ENCODE measurements around the gene RSPO1. TPM values are rescaled to one million over a fixed set of nuclear protein-coding genes. Genes with fewer than 3 reads are reported as not detected.

The RSPO1 gene
- total and polyA plus RNA-seq, 10 of the 15 experiments (the other 5 are each of a cell fraction or from before 2014, with no cell fraction given): not detected

GRCh38 chr1:37601441-37601840 is 33.3 kb downstream of the RSPO1 start:
- no peak for TF ChIP-seq POLR2A (IDR thresholded peaks at IDR 0.05; ENCODE audit: low read depth, low read length)
- TF ChIP-seq RCOR1 (conservative IDR thresholded peaks at IDR 0.05; ENCODE audit: low read depth, low read length): no peak
- no peak for TF ChIP-seq PAX5 (IDR thresholded peaks at IDR 0.05; ENCODE audit: borderline replicate concordance, low read depth, low read length)
- TF ChIP-seq ZBED1 (IDR thresholded peaks at IDR 0.05; ENCODE audit: borderline replicate concordance): no peak
- no peak for TF ChIP-seq ZZZ3 (IDR thresholded peaks at IDR 0.05; ENCODE audit: control insufficient read depth, insufficient read length, low read depth)
- no peak for TF ChIP-seq ZNF274 (IDR thresholded peaks at IDR 0.05; ENCODE audit: insufficient read depth, insufficient read length)
- H2AFZ ChIP-seq (ENCODE audit: control insufficient read depth, low read depth, low read length): no peak overlapping the region
- ChIA-PET RAD21 (ENCODE audit: unreplicated experiment) (interaction anchor here (1.6 to 7.9 kb wide), 3 partner anchors 75 to 87 kb away, joined by 3 to 105 read pairs (median 31); no protein-coding TSS in a partner anchor), SMC1A (ENCODE audit: uncharacterized antibody, unreplicated experiment) (interaction anchor here (1.2 to 14.3 kb wide), 2 partner anchors 78 to 89 kb away, joined by 3 to 245 read pairs; a partner anchor contains a TSS), CTCF (interaction anchor here (0.6 to 17.5 kb wide), 6 partner anchors 10 to 147 kb away, joined by 3 to 521 read pairs (median 4); partner anchors contain the start of gene CDCA8), POLR2A (no interaction called here)
- H3K9me3 ChIP-seq (replicated peaks; ENCODE audit: control insufficient read depth, insufficient read depth, low read length): no peaks in the 10 kb centered on the region
- no peak overlapping the region for H3K27ac ChIP-seq (ENCODE audit: control insufficient read depth, insufficient read depth)
- H3K79me2 ChIP-seq (ENCODE audit: control insufficient read depth, insufficient read depth, low read length): no peaks in the 10 kb centered on the region
- no peaks in the 10 kb centered on the region for H4K20me1 ChIP-seq (ENCODE audit: control insufficient read depth, insufficient read depth)
- H3K27me3 ChIP-seq (replicated peaks in 1 of 2; ENCODE audit: control insufficient read depth in 2 of 2, insufficient read depth in 2 of 2, low read length in 1 of 2): no peaks in the 10 kb centered on the region
- no peak for FAIRE-seq
- intact Hi-C loops (cut with micrococcal nuclease; ENCODE audit: unreplicated experiment): no loop called here
- H3K4me1 ChIP-seq (ENCODE audit: control insufficient read depth, insufficient read depth, low read length): no peaks in the 10 kb centered on the region
- in situ Hi-C loops (cut with MboI): no loop called here
- no peak overlapping the region for H3K4me2 ChIP-seq (ENCODE audit: control insufficient read depth, insufficient read depth)
- H3K36me3 ChIP-seq (ENCODE audit: control insufficient read depth in 2 of 2, insufficient read depth in 2 of 2, low read length in 1 of 2): no peaks in the 10 kb centered on the region
- no peak for DNase-seq (ENCODE audit: low read depth, low spot score)
- no peak overlapping the region for H3K4me3 ChIP-seq
- BruUV-seq (replicated peaks): no TSS peak
- no peak overlapping the region for H3K9ac ChIP-seq (ENCODE audit: control insufficient read depth, insufficient read depth, low read length)
- ATAC-seq: no peak

GRCh38 chr1:37599940-37600339 is 34.8 kb downstream of the RSPO1 start:
- Histone ChIP-seq H3K4me3 (no peak overlapping the region), H3K36me3 (ENCODE audit: control insufficient read depth in 2 of 2, insufficient read depth in 2 of 2, low read length in 1 of 2) (no peaks in the 10 kb centered on the region), H3K9me3 (replicated peaks; ENCODE audit: control insufficient read depth, insufficient read depth, low read length) (no peaks in the 10 kb centered on the region), H3K4me2 (ENCODE audit: control insufficient read depth, insufficient read depth) (no peak overlapping the region), H3K9ac (ENCODE audit: control insufficient read depth, insufficient read depth, low read length) (no peak overlapping the region), H3K27ac (ENCODE audit: control insufficient read depth, insufficient read depth) (no peak overlapping the region), H4K20me1 (ENCODE audit: control insufficient read depth, insufficient read depth) (no peaks in the 10 kb centered on the region), H3K79me2 (ENCODE audit: control insufficient read depth, insufficient read depth, low read length) (peaks cover 8% of the 10 kb centered on the region), H3K27me3 (replicated peaks in 1 of 2; ENCODE audit: control insufficient read depth in 2 of 2, insufficient read depth in 2 of 2, low read length in 1 of 2) (no peaks in the 10 kb centered on the region), H3K4me1 (ENCODE audit: control insufficient read depth, insufficient read depth, low read length) (no peaks in the 10 kb centered on the region), H2AFZ (ENCODE audit: control insufficient read depth, low read depth, low read length) (no peak overlapping the region)
- CTCF ChIA-PET: interaction anchor here (1.1 to 17.5 kb wide), 2 partner anchors 83 to 94 kb away, joined by 3 to 521 read pairs; partner anchors contain the start of gene CDCA8
- BruUV-seq (replicated peaks): no TSS peak
- intact Hi-C loops (cut with micrococcal nuclease; ENCODE audit: unreplicated experiment): loop anchor here (5.0 kb wide), 1 partner anchor 128 kb away; the partner anchor contains the start of gene ZC3H12A
- in situ Hi-C loops (cut with MboI): loop anchor here (25.0 kb wide), 1 partner anchor 387 kb away; the partner anchor contains the start of gene SF3A3
- FAIRE-seq (no peak), ATAC-seq (no peak), DNase-seq (ENCODE audit: low read depth, low spot score) (no peak)
- SMC1A ChIA-PET (ENCODE audit: uncharacterized antibody, unreplicated experiment): interaction anchor here (14.3 kb wide), 1 partner anchor 80 kb away, joined by 245 read pairs; no protein-coding TSS in a partner anchor
- POLR2A ChIA-PET: no interaction called here
- WGBS (ENCODE audit: insufficient coverage, insufficient replicate concordance, low lambda C conversion rate, missing lambda C conversion rate): 62% methylated on average over 5 of the region's 5 CpGs
- RAD21 ChIA-PET (ENCODE audit: unreplicated experiment): interaction anchor here (1.6 to 7.9 kb wide), 2 partner anchors 83 to 89 kb away, joined by 3 to 105 read pairs; no protein-coding TSS in a partner anchor
- TF ChIP-seq KDM1A (IDR thresholded peaks at IDR 0.05; ENCODE audit: borderline replicate concordance) (no peak), SMAD1 (IDR thresholded peaks at IDR 0.05; ENCODE audit: low read depth, partially characterized antibody) (no peak), HDGF (IDR thresholded peaks at IDR 0.05) (no peak), MTA3 (IDR thresholded peaks at IDR 0.05; ENCODE audit: borderline replicate concordance, low read length) (no peak), RB1 (IDR thresholded peaks at IDR 0.05; ENCODE audit: borderline replicate concordance) (no peak), BCL11A (IDR thresholded peaks at IDR 0.05; ENCODE audit: low read depth, low read length) (no peak), EGR1 (IDR thresholded peaks at IDR 0.05; ENCODE audit: borderline replicate concordance in 1 of 2, low read depth in 2 of 2, low read length in 2 of 2) (no peak), ZNF207 (IDR thresholded peaks at IDR 0.05; ENCODE audit: borderline replicate concordance) (no peak), SIX5 (IDR thresholded peaks at IDR 0.05; ENCODE audit: low read depth, low read length, severe bottlenecking) (no peak), RUNX3 (IDR thresholded peaks at IDR 0.05; ENCODE audit: low read length) (no peak), ZZZ3 (IDR thresholded peaks at IDR 0.05; ENCODE audit: control insufficient read depth, insufficient read length, low read depth) (no peak), BHLHE40 (IDR thresholded peaks at IDR 0.05; ENCODE audit: borderline replicate concordance in 1 of 2, low read depth in 2 of 2, low read length in 1 of 2) (no peak), BCL3 (IDR thresholded peaks at IDR 0.05; ENCODE audit: borderline replicate concordance, insufficient read depth, low read depth, low read length, poor library complexity, severe bottlenecking) (no peak), YY1 (IDR thresholded peaks at IDR 0.05; ENCODE audit: low read depth, low read length) (no peak), PML (IDR thresholded peaks at IDR 0.05; ENCODE audit: low read length) (no peak)
